Lower lobe of right lung (tissue), 2 donors: ENCODE data around the gene CNTN4. TPM values are rescaled to one million over a fixed set of nuclear protein-coding genes. Genes with fewer than 3 reads are reported as not detected.

Source experiments
- ATAC-seq, 2 donors: fragments of 200-7000 bp; cut with Tn5 transposase; one replicate each; pipeline ENCODE4 v1.9.1; 2020 to 2022; ENCODE audit warnings: mild to moderate bottlenecking in 2 of 2, moderate library complexity in 2 of 2
- DNase-seq: peaks from one replicate; pipeline ENCODE4 v3.0.0-alpha.2; 2020
- H3K27ac ChIP-seq: fragments of 200-600 bp; one replicate; pipeline ENCODE4 v1.8.0; 2022
- H3K27me3 ChIP-seq: fragments of 200-600 bp; one replicate; pipeline ENCODE4 v1.8.0; 2022; ENCODE audit warnings: low read depth
- H3K36me3 ChIP-seq: fragments of 200-600 bp; one replicate; pipeline ENCODE4 v1.8.0; 2022; ENCODE audit warnings: mild to moderate bottlenecking
- H3K4me1 ChIP-seq: fragments of 200-600 bp; one replicate; pipeline ENCODE4 v1.8.0; 2022
- H3K4me3 ChIP-seq: fragments of 200-600 bp; one replicate; pipeline ENCODE4 v1.8.0; 2022; ENCODE audit warnings: mild to moderate bottlenecking
- H3K9me3 ChIP-seq: fragments of 200-600 bp; one replicate; pipeline ENCODE4 v1.8.0; 2022
- CTCF ChIP-seq: fragments of 200-600 bp; IDR thresholded peaks from one replicate; pipeline ENCODE4 v1.8.0; 2022; ENCODE audit warnings: antibody characterized with exemption, mild to moderate bottlenecking
- intact Hi-C: fragments of 100-400 bp; cut with DNase I; formaldehyde crosslinking; loops from one replicate; pipeline ENCODE4 v1.11.0; 2022
- total RNA-seq: library from RNA; stranded (reverse); fragmentation: NEBNext Ultra II Directional; extraction: Animal tissue kit (Norgen Biotek cat#: 25700); gene quantifications from one replicate; pipeline ENCODE4 v1.2.1, GENCODE V29; 2021
- donor health status: DM: no; HTN: yes; CAD: no; lungs with severe emphysema.

CNTN4 gene
- total RNA-seq, 1 donor from 2014 or later, result 10.4 TPM

GRCh38 chr3:3037156-3037555 is 938.5 kb downstream of the CNTN4 start:
- ATAC-seq (no peak), DNase-seq (no peak)
- Histone ChIP-seq H3K27me3 (no peaks in the 10 kb centered on the region), H3K27ac (no peak overlapping the region), H3K4me1 (no peaks in the 10 kb centered on the region), H3K36me3 (no peaks in the 10 kb centered on the region), H3K9me3 (no peaks in the 10 kb centered on the region), H3K4me3 (no peak overlapping the region)
- TF ChIP-seq CTCF, result no peak
- intact Hi-C loops, result no loop called here

- ATAC-seq, result peak in 1 of 2 donors; percentile 32
Observed at GRCh38 chr3:3038201-3038991, 939.7 kb downstream of the CNTN4 start.

GRCh38 chr3:3053974-3054373 is 955.3 kb downstream of the CNTN4 start:
- H3K36me3 ChIP-seq, result no peaks in the 10 kb centered on the region
- no peaks in the 10 kb centered on the region for H3K27me3 ChIP-seq
- intact Hi-C loops, result no loop called here
- no peak for ATAC-seq
- H3K4me1 ChIP-seq, result no peaks in the 10 kb centered on the region
- DNase-seq, result no peak
- H3K9me3 ChIP-seq, result no peaks in the 10 kb centered on the region
- H3K4me3 ChIP-seq, result no peak overlapping the region
- no peak for TF ChIP-seq CTCF
- H3K27ac ChIP-seq, result no peak overlapping the region

More at GRCh38 chr3:3038201-3038991, 939.7 kb downstream of the CNTN4 start:
- Histone ChIP-seq H3K27me3 (no peaks in the 10 kb centered on the region), H3K36me3 (no peaks in the 10 kb centered on the region), H3K27ac (no peak overlapping the region), H3K9me3 (no peaks in the 10 kb centered on the region), H3K4me3 (no peak overlapping the region), H3K4me1 (no peaks in the 10 kb centered on the region)
- no peak for TF ChIP-seq CTCF
- intact Hi-C loops, result no loop called here
- DNase-seq, result no peak

- H3K36me3 ChIP-seq, result no peaks in the 10 kb centered on the region
- intact Hi-C loops, result no loop called here
- H3K27me3 ChIP-seq, result no peaks in the 10 kb centered on the region
- H3K27ac ChIP-seq, result no peak overlapping the region
- H3K4me3 ChIP-seq, result no peak overlapping the region
- ATAC-seq (peak; percentile 75 to 90), DNase-seq (no peak)
- TF ChIP-seq CTCF, result no peak
- no peaks in the 10 kb centered on the region for H3K4me1 ChIP-seq
- no peaks in the 10 kb centered on the region for H3K9me3 ChIP-seq
Observed at GRCh38 chr3:3059645-3060044, 961.0 kb downstream of the CNTN4 start.

- H3K27ac ChIP-seq, result no peak overlapping the region
- no peaks in the 10 kb centered on the region for H3K4me1 ChIP-seq
- no peak overlapping the region for H3K4me3 ChIP-seq
- no peak for ATAC-seq
- intact Hi-C loops, result no loop called here
- TF ChIP-seq CTCF, result no peak
- H3K27me3 ChIP-seq, result no peaks in the 10 kb centered on the region
- no peaks in the 10 kb centered on the region for H3K9me3 ChIP-seq
- no peak for DNase-seq
- no peaks in the 10 kb centered on the region for H3K36me3 ChIP-seq
Observed at GRCh38 chr3:3064297-3064696, 965.6 kb downstream of the CNTN4 start.
